Thyroid gland (tissue), 4 donors: Measurements from ENCODE around the gene HES7. TPM values are rescaled to one million over a fixed set of nuclear protein-coding genes. Genes with fewer than 3 reads are reported as not detected.

ENCODE experiments used
- DNase-seq, 2 donors: peaks; one replicate each; pipeline ENCODE4 v3.0.0-alpha.2; 2019
- H3K27ac ChIP-seq, 3 donors: fragments of 200-600 bp; sonication (generic); 1 replicate in 2 of 3; 2 replicates in 1 of 3; pipeline ENCODE4 v1.5.1; 2016 to 2019; ENCODE audit warnings: mild to moderate bottlenecking in 1 of 3, moderate library complexity in 1 of 3
- H3K27me3 ChIP-seq: fragments of 200-600 bp; sonication (generic); one replicate; pipeline ENCODE4 v1.5.1; 2019
- H3K36me3 ChIP-seq, 2 donors: fragments of 200-600 bp; sonication (generic); one replicate each; pipeline ENCODE4 v1.5.1; 2016 to 2019
- H3K4me1 ChIP-seq, 2 donors: fragments of 200-600 bp; sonication (generic); one replicate each; pipeline ENCODE4 v1.5.1; 2017 to 2019
- H3K4me3 ChIP-seq, 3 donors: fragments of 200-600 bp; sonication (generic); replicated peaks in 1 of 3; 1 replicate in 2 of 3; 2 replicates in 1 of 3; pipeline ENCODE4 v1.5.1; 2016; ENCODE audit warnings: mild to moderate bottlenecking in 1 of 3
- H3K9me3 ChIP-seq: fragments of 200-600 bp; sonication (generic); one replicate; pipeline ENCODE4 v1.5.1; 2017
- POLR2A ChIP-seq, 2 donors: fragments of 450-650 bp; IDR thresholded peaks; one replicate each; pipeline ENCODE4 v1.6.1; 2017; ENCODE audit warnings: antibody characterized with exemption in 2 of 2, mild to moderate bottlenecking in 2 of 2, moderate library complexity in 1 of 2
- WGBS, 2 donors: methylation state at CpG; one replicate each; pipeline ENCODE4 v1.1.5; 2017; 5-methylcytosine and 5-hydroxymethylcytosine counted together
- intact Hi-C: fragments of 100-400 bp; cut with DNase I; formaldehyde crosslinking; loops from one replicate; pipeline ENCODE4 v1.15.1; 2023
- total RNA-seq, 4 donors: library from RNA; depleted of rRNA; stranded (reverse); fragments of >200 nt; gene quantifications; one replicate each; pipeline ENCODE4 v1.2.3, GENCODE V29; 2016
- TF ChIP-seq, protein P1 (sequence below), 6 experiments: fragments of 200-600 bp in 3 of 6; fragments of 450-650 bp in 3 of 6; sonication (generic) in 3 of 6; IDR thresholded peaks; one replicate each; pipeline ENCODE4 v1.5.1; 2016 to 2019; ENCODE audit warnings: antibody characterized with exemption in 6 of 6, mild to moderate bottlenecking in 2 of 6, inconsistent platforms in 1 of 6, moderate library complexity in 1 of 6

Gene HES7
- total RNA-seq, 4 donors from 2014 or later = 1.7 TPM; not detected in 3

DNA sequence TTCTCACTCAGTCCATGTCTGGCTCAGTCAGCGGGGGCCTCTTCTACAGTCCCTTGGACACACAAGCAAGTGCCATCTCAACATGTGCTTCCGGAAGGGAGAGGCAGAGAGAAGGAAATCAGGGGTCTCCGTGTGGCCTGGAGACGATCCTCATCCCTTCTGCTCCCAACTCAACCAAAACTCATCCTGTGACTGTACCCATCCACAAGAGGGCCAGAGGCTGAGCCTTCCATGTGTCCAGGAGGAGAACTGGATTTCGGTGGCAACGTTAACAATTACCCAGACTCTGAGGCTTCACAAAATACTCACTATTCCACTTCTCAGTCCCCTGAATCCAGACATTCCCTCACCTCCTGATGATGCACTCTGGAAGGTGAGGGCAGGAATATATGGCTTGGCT lies 28.5 kb downstream of the HES7 start:
- H3K9me3 ChIP-seq = no peaks in the 10 kb centered on the region
- H3K4me3 ChIP-seq = no peak overlapping the region
- H3K4me1 ChIP-seq = peaks cover 0 to 5% of the 10 kb centered on the region in 2 donors
- H3K27ac ChIP-seq = no peak overlapping the region
- H3K36me3 ChIP-seq = no peaks in the 10 kb centered on the region
- no peak for DNase-seq
- TF ChIP-seq, protein P1, sequence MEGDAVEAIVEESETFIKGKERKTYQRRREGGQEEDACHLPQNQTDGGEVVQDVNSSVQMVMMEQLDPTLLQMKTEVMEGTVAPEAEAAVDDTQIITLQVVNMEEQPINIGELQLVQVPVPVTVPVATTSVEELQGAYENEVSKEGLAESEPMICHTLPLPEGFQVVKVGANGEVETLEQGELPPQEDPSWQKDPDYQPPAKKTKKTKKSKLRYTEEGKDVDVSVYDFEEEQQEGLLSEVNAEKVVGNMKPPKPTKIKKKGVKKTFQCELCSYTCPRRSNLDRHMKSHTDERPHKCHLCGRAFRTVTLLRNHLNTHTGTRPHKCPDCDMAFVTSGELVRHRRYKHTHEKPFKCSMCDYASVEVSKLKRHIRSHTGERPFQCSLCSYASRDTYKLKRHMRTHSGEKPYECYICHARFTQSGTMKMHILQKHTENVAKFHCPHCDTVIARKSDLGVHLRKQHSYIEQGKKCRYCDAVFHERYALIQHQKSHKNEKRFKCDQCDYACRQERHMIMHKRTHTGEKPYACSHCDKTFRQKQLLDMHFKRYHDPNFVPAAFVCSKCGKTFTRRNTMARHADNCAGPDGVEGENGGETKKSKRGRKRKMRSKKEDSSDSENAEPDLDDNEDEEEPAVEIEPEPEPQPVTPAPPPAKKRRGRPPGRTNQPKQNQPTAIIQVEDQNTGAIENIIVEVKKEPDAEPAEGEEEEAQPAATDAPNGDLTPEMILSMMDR (IDR thresholded peaks at IDR 0.05) = no peak
- no peak for TF ChIP-seq POLR2A (IDR thresholded peaks at IDR 0.05)
- intact Hi-C loops = no loop called here
- 73 to 80% methylated on average over 6 of the region's 6 CpGs for WGBS, 2 donors
- no peaks in the 10 kb centered on the region for H3K27me3 ChIP-seq

DNA sequence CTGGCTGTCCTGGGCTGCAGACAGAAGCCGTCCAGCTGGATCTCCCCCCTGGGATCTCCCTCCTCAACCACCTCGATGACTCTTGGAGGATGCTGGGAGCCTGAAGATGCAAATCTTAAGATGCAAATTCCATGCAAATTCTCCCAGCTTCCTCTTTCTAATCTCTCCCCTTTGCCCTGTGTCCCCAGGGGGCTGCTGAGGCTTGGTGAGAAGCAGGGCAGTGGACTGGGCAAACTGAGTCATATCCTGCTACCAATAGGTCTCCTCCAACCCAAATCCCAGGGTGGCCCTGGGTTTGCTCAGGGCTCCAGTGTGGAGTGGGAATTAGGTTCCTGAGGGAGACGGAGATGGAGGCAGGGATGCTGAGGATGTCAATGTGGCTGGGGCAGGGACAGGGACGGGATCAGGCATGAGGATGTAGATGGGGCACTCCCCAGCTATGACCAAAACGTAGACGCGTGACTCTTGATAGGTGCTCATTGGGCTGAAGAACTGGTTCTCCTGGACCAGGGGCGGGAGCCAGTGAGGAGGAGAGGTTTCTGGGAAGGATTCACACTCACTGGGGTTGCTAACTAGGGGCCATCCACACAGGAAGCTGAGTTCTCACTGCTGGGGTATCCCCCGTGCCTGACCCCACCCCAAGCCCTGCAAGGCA lies 32.7 kb downstream of the HES7 start:
- H3K9me3 ChIP-seq = no peaks in the 10 kb centered on the region
- no peaks in the 10 kb centered on the region for H3K27me3 ChIP-seq
- TF ChIP-seq POLR2A (IDR thresholded peaks at IDR 0.05) = no peak
- TF ChIP-seq, protein P1 (IDR thresholded peaks at IDR 0.05) = no peak
- no peak overlapping the region for H3K4me3 ChIP-seq
- intact Hi-C loops = no loop called here
- no peaks in the 10 kb centered on the region for H3K36me3 ChIP-seq
- no peak overlapping the region for H3K27ac ChIP-seq
- no peak for DNase-seq
- WGBS, 2 donors = 44 to 46% methylated on average over 9 of the region's 9 CpGs
- H3K4me1 ChIP-seq = no peaks in the 10 kb centered on the region

DNA sequence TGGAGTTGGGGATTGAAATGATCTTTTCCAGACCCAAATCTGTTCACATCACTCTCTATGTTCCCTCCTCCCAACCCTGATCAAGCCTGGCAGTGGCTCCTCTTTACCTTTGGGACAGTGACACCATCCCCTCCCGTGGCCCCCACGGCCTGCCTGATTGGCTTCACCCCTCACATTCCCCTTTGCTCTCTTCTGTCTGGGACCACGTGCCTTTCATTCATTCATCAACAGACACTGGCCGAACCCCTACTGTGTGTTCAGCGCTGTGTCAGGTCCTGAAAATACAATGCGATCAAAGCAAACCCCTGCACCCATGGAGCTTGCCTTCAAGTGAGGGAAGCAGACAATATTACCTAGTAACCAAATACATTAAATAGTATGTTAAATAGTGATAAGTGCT lies 34.2 kb downstream of the HES7 start:
- Histone ChIP-seq H3K4me1 (no peaks in the 10 kb centered on the region), H3K4me3 (no peak overlapping the region), H3K27ac (no peak overlapping the region), H3K36me3 (no peaks in the 10 kb centered on the region), H3K9me3 (no peaks in the 10 kb centered on the region), H3K27me3 (no peaks in the 10 kb centered on the region)
- DNase-seq = no peak
- WGBS, 2 donors = 67 to 68% methylated on average over 6 of the region's 6 CpGs
- TF ChIP-seq, protein P1 (IDR thresholded peaks at IDR 0.05) = no peak
- TF ChIP-seq POLR2A (IDR thresholded peaks at IDR 0.05) = no peak
- intact Hi-C loops = no loop called here

DNA sequence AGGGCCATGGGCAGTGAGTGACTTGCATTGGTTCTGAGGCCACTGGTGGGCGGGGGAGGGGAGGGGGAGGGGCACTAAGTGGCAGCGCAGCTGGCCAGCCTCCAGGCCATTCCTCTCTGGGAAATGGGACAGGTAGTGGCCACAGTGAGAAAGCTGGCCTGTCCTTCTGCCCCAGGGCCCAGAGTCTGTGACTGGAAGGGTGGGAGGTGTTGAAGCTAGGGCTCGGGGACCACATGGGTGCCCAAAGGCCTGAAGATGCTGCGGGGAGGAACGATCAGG lies 36.0 kb downstream of the HES7 start:
- Histone ChIP-seq H3K27ac (no peak overlapping the region), H3K4me1 (no peaks in the 10 kb centered on the region), H3K36me3 (no peaks in the 10 kb centered on the region), H3K4me3 (no peak overlapping the region), H3K27me3 (no peaks in the 10 kb centered on the region), H3K9me3 (no peaks in the 10 kb centered on the region)
- DNase-seq = no peak
- intact Hi-C loops = no loop called here
- no peak for TF ChIP-seq POLR2A (IDR thresholded peaks at IDR 0.05)
- TF ChIP-seq, protein P1 (IDR thresholded peaks at IDR 0.05) = no peak
- WGBS, 2 donors = 73 to 83% methylated on average over 5 of the region's 5 CpGs

DNA sequence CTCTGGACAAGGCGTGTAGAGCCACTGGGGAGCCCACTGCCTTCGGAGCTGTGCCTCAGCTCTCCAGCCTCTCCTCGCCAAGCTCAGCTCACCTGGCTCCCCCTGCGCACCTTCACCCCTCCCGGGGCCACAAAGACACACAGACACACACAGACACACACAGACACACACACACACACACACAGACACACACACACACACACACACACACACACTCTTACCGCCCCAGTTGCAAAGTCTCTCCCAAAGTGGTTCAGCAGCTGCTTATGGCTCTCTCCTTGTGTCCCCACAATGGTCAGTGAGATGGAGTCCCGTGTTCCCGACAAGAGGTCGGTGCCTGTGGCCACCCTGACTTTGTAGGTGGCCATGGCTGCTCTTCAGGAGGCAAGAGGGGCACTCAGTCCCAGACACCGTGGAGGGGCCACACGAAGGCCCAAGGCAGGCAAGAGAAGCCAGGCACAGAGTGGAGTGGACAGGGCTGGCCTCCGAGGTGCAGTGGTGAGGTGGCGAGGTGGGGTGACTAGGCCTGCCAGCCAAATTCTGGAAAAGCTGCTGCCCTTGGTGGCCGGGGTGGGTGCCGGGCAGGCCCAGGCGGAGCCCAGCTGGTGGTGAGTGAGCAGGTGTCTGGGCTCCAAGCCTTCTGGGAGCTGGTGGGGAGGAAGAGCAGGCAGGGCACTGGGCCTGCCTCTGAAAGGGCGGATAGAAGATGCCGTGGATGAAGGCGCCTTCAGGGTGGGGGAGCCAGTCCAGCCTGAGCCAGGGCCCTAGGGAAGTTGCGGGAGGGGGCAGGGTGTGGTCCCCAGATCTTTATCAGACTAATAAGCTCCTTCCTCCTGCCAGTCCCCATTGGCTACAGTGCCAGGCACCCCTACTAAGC lies 36.6 kb downstream of the HES7 start, which contains the start of gene ALOX12B:
Gene ALOX12B (minus strand): TSS at position 642 of the 877 bp plus-strand sequence. CDS start 274 bp downstream, at position 368.
- WGBS, 2 donors = 74 to 80% methylated on average over 17 to 20 of the region's 20 CpGs
- Histone ChIP-seq H3K4me1 (no peaks in the 10 kb centered on the region), H3K27me3 (no peaks in the 10 kb centered on the region), H3K4me3 (no peak within 1 kb of the TSS), H3K27ac (no peak within 1 kb of the TSS), H3K36me3 (no peaks in the 10 kb centered on the region), H3K9me3 (no peaks in the 10 kb centered on the region)
- intact Hi-C loops = no loop called here
- DNase-seq = no peak
- TF ChIP-seq, protein P1 (IDR thresholded peaks at IDR 0.05) = no peak
- TF ChIP-seq POLR2A (IDR thresholded peaks at IDR 0.05) = no peak
